ENCODE data around the gene SLC2A1. TPM values are rescaled to one million over a fixed set of nuclear protein-coding genes. Genes with fewer than 3 reads are reported as not detected.

The SLC2A1 gene
- total and polyA plus RNA-seq, 2 of the 13 experiments (the other 11 are each of a cell fraction or from before 2014, with no cell fraction given): 125 to 423 TPM

- no peak overlapping the region for H2AFZ ChIP-seq (ENCODE audit: low read length)
- H3K4me1 ChIP-seq (ENCODE audit: insufficient read depth, low read length): peaks cover 57% of the 10 kb centered on the region
- H3K36me3 ChIP-seq (replicated peaks in 1 of 2; ENCODE audit: control insufficient read depth in 1 of 2, insufficient read depth in 2 of 2, low read length in 2 of 2): no peaks in the 10 kb centered on the region
- ATAC-seq (no peak; the same call in 2 of the 3 replicates), DNase-seq (ENCODE audit: low spot score) (peak; percentile 46), FAIRE-seq (no peak)
- intact Hi-C loops (cut with micrococcal nuclease; ENCODE audit: unreplicated experiment) (no loop called here), in situ Hi-C loops (cut with HindIII; ENCODE audit: extremely low pct_ligation_motif_present, low pct_unique_long_range_greater_than_20kb) (no loop called here)
- H3K79me2 ChIP-seq (ENCODE audit: insufficient read depth, low read length): peaks cover 26% of the 10 kb centered on the region
- no peaks in the 10 kb centered on the region for H4K20me1 ChIP-seq (ENCODE audit: insufficient read depth, low read length)
- 25% methylated on average over 9 of the region's 9 CpGs for WGBS (ENCODE audit: low lambda C conversion rate)
- no TSS peak for BruUV-seq (replicated peaks)
- H3K9me3 ChIP-seq (ENCODE audit: low read length): no peaks in the 10 kb centered on the region
- H3K4me3 ChIP-seq (replicated peaks in 1 of 3; ENCODE audit: insufficient read depth in 1 of 3, low read depth in 2 of 3, low read length in 3 of 3): peak overlapping the region; percentile 13 to 59 (median 31); a peak in 5 of 6 replicates
- H3K27ac ChIP-seq (ENCODE audit: extremely low read length, insufficient read depth, low read length): peak overlapping the region; percentile 12
- ChIA-PET CTCF (ENCODE audit: low intra/inter-chr PET ratio, low total read pairs) (no interaction called here), POLR2A (interaction anchor here (3.4 kb wide), 1 partner anchor 16 kb away, joined by 18 read pairs; no protein-coding TSS in a partner anchor)
- H3K27me3 ChIP-seq (ENCODE audit: control insufficient read depth in 1 of 2, insufficient read depth in 2 of 2, low read length in 2 of 2): no peaks in the 10 kb centered on the region; a peak in 1 of 5 replicates
- H3K9ac ChIP-seq (ENCODE audit: insufficient read depth, low read depth, low read length): no peak overlapping the region
- H3K4me2 ChIP-seq (ENCODE audit: low read depth, low read length): peak overlapping the region; percentile 93
- no peak for TF ChIP-seq ZNF263 (CRISPR knock-in tag; IDR thresholded peaks at IDR 0.05)
- 0 out of 2 replicates have a peak, but pooled peaks have one; percentile 9 for TF ChIP-seq ZNF281 (CRISPR knock-in tag; IDR thresholded peaks at IDR 0.05; ENCODE audit: borderline replicate concordance)
- 0 out of 2 replicates have a peak, but pooled peaks have one; percentile 9 for TF ChIP-seq ARID5B (CRISPR knock-in tag; IDR thresholded peaks at IDR 0.05)
- TF ChIP-seq RBFOX2 (IDR thresholded peaks at IDR 0.05; ENCODE audit: low read depth, low read length): no peak
- TF ChIP-seq DPF2 (CRISPR knock-in tag; IDR thresholded peaks at IDR 0.05; ENCODE audit: borderline replicate concordance, low read depth): 0 out of 2 replicates have a peak, but pooled peaks have one; percentile 36
- TF ChIP-seq NAIF1 (CRISPR knock-in tag; IDR thresholded peaks at IDR 0.05; ENCODE audit: borderline replicate concordance): no peak
- TF ChIP-seq ZNF512 (CRISPR knock-in tag; IDR thresholded peaks at IDR 0.05): 0 out of 2 replicates have a peak, but pooled peaks have one; percentile 1
- peak; percentile 32; the same call in 1 of the 2 replicates for TF ChIP-seq HNF4A (CRISPR knock-in tag; IDR thresholded peaks at IDR 0.05)
- 0 out of 2 replicates have a peak, but pooled peaks have one; percentile 29 for TF ChIP-seq HBP1 (CRISPR knock-in tag; IDR thresholded peaks at IDR 0.05; ENCODE audit: low read depth)
- TF ChIP-seq MLX (CRISPR knock-in tag; IDR thresholded peaks at IDR 0.05): peak; percentile 25; the same call in 1 of the 2 replicates
- peak; percentile 43 for TF ChIP-seq RARA (CRISPR knock-in tag; IDR thresholded peaks at IDR 0.05)
Observed at GRCh38 chr1:42963378-42964043, 4.8 kb upstream of the SLC2A1 start.
